GM21515 (cell line): ENCODE results near the gene CCL22.
A peak's percentile ranks its signal among the peaks of the same experiment; 100 is the strongest.
"Not testable (repeated sequence)": the region's sequence is repeated elsewhere in the genome, so short reads cannot be mapped to it uniquely, and the experiment has no call there.

Experiments used
- ATAC-seq: cut with Tn5 transposase; IDR thresholded peaks from one replicate; pipeline ENCODE4 v1.9.1; 2021; ENCODE audit not compliant: unreplicated experiment

The CCL22 gene

DNA sequence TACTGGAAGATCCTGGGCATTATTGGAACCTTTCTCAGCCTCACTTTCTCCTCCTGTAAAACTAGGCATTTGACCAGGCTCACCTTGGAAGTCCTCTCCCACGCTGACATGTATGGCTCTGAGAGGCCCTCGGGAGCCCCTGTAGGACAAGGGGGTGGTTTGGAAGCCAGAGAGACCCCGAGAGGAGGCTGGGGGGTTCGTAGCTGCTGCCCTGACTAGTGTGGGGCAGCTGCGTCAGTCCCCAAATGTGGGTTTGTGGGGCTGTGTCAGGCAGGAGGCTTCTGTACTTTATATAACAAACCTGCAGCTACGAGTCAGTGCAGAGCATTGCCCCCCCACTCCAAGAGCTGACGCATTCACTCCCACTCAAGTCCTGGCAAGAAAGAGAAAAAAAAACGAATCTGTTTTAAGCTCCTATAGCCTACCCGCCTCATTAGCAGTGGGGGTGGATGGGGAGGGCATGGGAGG, 15.5 kb downstream of the CCL22 start:
- no peak for ATAC-seq

DNA sequence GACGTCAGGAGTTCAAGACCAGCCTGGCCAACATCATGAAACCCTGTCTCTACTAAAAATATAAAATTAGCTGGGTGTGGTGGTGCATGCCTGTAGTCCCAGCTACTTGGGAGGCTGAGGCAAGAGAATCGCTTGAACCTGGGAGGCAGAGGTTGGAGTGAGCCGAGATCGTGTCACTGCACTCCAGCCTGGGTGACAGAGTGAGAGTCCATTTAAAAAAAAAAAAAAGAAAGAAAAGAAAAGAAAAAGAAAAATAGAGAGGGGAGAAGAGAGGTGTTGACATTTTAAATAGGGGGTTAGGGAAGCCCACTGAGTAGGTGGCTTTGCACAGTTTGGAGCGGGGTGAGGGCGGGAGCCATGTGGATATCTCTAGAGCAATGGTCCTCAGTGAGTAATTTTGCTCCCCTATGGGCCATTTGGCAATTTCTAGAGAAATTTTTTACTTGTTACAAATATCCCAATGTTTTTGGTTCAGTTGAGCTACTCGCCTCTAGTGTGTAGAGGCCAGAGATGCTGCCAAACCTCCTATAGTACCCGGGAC, 16.4 kb downstream of the CCL22 start:
- ATAC-seq, result not testable (repeated sequence)

GRCh38 chr16:57376313-57376818, 17.8 kb downstream of the CCL22 start:
- ATAC-seq, result no peak

GRCh38 chr16:57377080-57377841, 18.7 kb downstream of the CCL22 start:
- peak; percentile 60 for ATAC-seq

DNA sequence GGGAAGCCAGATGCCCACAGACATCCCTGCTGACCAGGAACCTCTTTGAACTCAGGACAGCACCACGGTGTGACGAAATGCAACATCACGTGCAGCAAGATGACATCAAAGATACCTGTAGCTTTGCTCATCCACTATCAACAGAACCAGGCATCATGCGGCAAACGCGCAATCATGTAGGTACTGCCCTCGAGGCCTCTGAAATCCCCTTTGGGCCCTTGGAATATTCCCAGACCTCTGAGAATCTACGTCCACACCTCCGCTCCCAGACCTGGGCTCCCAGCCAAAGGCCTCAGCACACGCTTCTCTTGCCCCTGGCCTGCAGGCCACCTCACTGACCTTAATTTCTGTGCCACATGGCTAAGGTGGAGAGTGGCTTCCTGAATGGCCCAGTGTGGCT, 21.0 kb downstream of the CCL22 start:
- no peak for ATAC-seq

- no peak for ATAC-seq
These were observed 22.3 kb downstream of the CCL22 start for GRCh38 chr16:57380671-57381462.

GRCh38 chr16:57381791-57382534, 23.4 kb downstream of the CCL22 start:
- ATAC-seq, result no peak

- ATAC-seq, result no peak
These were observed 24.1 kb downstream of the CCL22 start for GRCh38 chr16:57382535-57383275.

DNA sequence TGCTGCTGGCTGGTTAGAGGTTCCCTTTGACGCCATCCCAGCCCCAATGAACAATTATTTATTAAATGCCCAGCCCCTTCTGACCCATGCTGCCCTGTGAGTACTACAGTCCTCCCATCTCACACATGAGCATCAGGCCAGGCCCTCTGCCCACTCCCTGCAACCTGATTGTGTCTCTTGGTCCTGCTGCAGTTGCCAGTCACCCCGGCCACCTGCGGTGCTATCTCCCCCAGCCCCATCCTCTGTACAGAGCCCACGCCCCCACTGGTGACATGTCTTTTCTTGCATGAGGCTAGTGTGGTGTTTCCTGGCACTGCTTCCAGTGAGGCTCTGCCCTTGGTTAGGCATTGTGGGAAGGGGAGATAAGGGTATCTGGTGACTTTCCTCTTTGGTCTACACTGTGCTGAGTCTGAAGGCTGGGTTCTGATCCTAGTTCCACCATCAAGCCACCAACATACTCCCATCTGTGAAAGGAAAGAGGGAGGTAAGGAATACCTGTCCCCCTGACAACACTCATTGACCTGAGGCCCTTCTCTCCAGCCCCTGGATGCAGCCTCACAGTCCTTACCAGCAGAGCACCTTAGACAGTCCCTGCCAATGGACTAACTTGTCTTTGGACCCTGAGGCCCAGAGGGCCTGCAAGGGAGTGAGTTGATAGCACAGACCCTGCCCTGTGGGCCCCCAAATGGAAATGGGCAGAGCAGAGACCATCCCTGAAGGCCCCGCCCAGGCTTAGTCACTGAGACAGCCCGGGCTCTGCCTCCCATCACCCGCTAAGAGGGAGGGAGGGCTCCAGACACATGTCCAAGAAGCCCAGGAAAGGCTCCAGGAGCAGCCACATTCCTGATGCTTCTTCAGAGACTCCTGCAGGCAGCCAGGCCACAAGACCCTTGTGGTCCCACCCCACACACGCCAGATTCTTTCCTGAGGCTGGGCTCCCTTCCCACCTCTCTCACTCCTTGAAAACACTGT, 25.0 kb downstream of the CCL22 start:
- no peak for ATAC-seq

GRCh38 chr16:57384248-57385070, 25.9 kb downstream of the CCL22 start:
- ATAC-seq, result no peak

DNA sequence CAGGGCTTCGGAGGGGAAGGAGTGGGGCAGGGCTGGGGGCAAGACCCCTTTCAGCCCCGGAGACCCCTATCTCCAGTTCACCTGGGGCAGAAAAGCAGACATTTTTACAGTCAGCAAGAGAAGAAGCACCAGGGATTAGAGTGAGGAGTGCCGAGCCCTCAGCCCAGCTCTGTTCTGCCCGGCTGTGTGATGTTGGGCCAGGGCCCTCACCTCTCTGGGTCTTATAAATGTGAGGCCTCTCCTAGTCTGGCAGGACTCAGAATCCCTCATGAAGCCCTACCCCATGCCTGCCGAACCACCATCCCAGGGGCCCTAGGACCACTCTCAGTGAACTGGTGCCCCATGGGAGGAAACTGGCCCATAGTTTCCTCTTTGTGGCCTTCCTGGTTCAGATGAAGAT, 26.5 kb downstream of the CCL22 start:
- no peak for ATAC-seq

DNA sequence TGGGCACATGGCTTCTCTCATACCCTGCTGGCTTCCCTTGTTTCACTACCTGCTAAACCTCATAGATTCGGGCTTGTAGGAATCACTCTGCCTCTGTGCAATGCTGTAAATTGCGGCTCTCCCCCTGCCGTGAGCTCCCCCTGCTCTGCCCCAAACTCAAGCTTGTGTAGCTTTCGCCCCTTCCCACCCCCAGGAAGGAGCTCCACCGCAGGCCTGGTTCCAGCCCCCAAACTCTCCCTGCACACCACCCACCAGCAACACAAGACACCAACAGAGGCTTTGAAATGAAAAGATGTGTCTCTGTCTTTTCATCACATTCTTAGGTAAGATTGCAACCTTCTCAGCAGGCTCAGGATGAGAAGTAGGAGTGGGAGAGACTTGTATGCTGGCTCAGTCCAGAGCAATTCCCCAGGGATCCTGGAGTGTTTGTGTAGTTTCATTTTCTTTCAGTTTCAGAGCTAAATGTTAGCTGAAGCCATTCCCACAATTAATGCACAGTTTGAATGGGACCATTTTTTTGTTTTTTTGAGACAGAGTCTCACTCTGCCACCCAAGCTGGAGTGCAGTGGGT, 27.9 kb downstream of the CCL22 start:
- ATAC-seq, result no peak

DNA sequence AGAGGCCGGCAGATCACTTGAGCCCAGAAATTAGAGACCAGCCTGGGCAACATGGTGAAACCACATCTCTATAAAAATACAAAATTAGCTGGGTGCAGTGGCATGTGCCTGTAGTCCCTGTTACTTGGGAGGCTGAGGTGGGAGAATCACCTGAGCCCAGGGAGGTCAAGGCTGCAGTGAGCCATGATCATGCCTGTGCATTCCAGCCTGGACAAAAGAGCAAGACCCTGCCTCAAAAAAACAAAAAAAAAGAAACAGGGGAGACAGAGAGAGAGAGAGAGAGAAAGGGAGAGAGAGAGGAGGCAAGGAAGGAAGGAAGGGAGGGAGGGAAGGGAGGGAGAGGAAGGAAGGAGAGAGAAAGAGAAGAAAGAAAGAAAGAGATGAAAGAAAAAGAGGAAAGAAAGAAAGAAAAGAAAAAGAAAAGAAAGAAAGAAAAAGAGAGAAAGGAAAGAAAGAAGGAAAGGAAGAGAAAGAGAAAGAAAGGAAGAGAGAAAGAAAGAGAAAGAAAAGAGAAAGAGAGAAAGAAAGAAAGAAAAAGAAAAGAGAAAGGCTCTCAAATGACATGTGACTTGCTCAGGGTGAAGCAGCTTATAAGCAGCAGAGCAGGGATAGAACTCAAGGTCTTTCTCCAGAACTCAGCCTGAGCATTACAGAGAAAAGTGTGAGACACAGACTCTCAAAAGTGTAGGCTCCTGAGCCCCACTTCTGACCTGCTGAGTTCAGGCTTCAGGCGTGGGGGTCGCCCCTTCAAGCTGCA, 29.2 kb downstream of the CCL22 start:
- no peak for ATAC-seq

GRCh38 chr16:57388359-57389086, 29.9 kb downstream of the CCL22 start:
- ATAC-seq, result no peak

GRCh38 chr16:57389087-57389468, 30.5 kb downstream of the CCL22 start:
- no peak for ATAC-seq

- no peak for ATAC-seq
These were observed 32.2 kb downstream of the CCL22 start for GRCh38 chr16:57390636-57391295.
